Measurements from ENCODE around the gene FUT1. TPM values are rescaled to one million over a fixed set of nuclear protein-coding genes. Genes with fewer than 3 reads are reported as not detected.

Gene FUT1
- total and polyA plus RNA-seq, 10 of the 15 experiments (the other 5 are each of a cell fraction or from before 2014, with no cell fraction given) = 0.01 TPM; not detected in 9

DNA sequence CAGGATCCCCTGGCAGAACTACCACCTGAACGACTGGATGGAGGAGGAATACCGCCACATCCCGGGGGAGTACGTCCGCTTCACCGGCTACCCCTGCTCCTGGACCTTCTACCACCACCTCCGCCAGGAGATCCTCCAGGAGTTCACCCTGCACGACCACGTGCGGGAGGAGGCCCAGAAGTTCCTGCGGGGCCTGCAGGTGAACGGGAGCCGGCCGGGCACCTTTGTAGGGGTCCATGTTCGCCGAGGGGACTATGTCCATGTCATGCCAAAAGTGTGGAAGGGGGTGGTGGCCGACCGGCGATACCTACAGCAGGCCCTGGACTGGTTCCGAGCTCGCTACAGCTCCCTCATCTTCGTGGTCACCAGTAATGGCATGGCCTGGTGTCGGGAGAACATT lies 49.1 kb downstream of the FUT1 start (continued):
- no peak for TF ChIP-seq ELK1 (IDR thresholded peaks at IDR 0.05; ENCODE audit: low read depth, low read length)
- no peak for TF ChIP-seq SPI1 (IDR thresholded peaks at IDR 0.05; ENCODE audit: borderline replicate concordance, insufficient read depth, low read depth, low read length)
- TF ChIP-seq, protein P1, sequence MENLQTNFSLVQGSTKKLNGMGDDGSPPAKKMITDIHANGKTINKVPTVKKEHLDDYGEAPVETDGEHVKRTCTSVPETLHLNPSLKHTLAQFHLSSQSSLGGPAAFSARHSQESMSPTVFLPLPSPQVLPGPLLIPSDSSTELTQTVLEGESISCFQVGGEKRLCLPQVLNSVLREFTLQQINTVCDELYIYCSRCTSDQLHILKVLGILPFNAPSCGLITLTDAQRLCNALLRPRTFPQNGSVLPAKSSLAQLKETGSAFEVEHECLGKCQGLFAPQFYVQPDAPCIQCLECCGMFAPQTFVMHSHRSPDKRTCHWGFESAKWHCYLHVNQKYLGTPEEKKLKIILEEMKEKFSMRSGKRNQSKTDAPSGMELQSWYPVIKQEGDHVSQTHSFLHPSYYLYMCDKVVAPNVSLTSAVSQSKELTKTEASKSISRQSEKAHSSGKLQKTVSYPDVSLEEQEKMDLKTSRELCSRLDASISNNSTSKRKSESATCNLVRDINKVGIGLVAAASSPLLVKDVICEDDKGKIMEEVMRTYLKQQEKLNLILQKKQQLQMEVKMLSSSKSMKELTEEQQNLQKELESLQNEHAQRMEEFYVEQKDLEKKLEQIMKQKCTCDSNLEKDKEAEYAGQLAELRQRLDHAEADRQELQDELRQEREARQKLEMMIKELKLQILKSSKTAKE (IDR thresholded peaks at IDR 0.05; ENCODE audit: low read depth, poor library complexity, severe bottlenecking) = no peak
- no peak for TF ChIP-seq CBX3 (IDR thresholded peaks at IDR 0.05; ENCODE audit: borderline replicate concordance, low read depth)
- TF ChIP-seq CUX1 (IDR thresholded peaks at IDR 0.05; ENCODE audit: insufficient replicate concordance, low read depth, low read length) = no peak
- TF ChIP-seq NR2C1 (IDR thresholded peaks at IDR 0.05) = no peak
- no peak for TF ChIP-seq CEBPB (IDR thresholded peaks at IDR 0.05; ENCODE audit: borderline replicate concordance in 1 of 2, low read depth in 2 of 2, low read length in 2 of 2)

Data from GM12878 (cell line).